SHP77 (cell line): ENCODE measurements around the gene ANKH.

Experiments
- DNase-seq, 2 experiments: peaks; one replicate each; lab custom pipeline; 2025; lab: John Stamatoyannopoulos, UW

The ANKH gene

GRCh38 chr5:14790220-14790619 is 81.4 kb downstream of the ANKH start:
- no peak for DNase-seq

DNA sequence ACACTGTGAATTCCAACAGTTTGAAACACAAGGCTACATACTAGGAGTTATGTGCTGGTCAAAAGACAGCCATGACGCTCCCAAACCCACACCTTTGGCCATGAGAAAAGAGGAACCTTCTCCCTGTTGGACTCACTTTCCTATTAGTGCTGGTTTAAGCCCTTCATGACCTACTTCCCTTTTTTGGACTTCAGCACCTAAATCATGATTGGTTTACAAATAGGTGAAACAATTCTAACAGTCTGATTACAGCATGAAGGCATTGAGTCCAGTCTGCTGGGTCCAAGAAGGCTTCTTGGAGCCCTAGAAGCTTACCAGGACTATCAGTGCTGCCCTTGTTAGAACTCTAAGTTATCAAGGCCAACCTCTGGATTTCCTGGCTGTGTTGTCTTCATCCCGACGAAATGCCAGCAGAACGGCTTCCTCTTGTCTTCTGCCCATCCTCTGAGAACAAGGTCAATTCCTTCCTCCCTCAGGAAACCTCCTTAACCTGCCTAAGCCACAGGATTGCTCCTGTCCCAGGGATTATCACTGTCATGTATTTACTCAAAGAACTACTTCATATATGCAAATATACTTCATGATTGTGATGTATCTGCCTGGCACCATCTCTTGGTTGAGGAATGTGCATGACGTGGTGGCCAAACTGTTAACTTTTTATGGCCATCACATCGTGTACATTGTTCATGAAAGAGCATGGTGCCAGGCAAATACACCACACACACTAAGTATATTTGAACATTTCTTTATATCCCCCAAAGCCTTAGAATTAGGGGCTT is 83.6 kb downstream of the ANKH start:
- DNase-seq, result no peak

DNA sequence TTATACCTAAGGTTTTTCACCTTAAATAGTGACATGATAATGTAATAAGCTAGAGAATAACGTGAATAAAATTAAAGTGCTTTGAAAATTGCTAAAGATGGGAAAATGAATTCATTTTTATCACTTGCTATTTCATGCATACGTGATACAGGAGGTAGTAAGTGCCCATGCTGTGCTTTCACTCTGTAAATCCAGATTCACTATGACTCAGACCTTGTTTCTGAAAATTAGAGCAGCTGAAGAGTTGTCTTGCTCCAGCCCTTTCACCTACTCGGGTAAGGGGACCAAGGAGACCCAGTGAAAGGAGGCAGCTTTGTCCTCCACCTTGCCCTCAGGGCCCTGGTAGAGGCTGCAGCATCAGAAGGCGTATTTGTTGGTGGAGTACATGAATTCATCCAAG is 87.9 kb downstream of the ANKH start:
- no peak for DNase-seq

DNA sequence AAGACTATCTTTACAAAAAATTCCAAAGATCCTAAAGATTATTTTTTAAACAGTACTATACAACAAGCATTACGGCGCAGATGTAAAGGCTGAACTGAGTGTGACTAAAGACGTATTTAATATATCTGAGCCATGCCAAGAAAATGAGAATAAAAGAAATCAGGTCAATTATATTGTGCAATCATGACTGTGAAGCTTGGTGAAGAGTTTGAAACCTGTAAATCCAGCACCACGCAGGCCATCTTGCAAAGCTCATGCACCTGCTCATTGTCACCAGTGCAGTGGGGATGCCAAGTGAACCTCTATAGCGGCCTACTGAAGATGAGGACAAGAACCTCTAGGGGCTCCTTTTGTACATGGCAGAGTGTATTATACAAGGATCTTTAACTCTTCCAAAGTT is 89.0 kb downstream of the ANKH start:
- DNase-seq, result no peak

DNA sequence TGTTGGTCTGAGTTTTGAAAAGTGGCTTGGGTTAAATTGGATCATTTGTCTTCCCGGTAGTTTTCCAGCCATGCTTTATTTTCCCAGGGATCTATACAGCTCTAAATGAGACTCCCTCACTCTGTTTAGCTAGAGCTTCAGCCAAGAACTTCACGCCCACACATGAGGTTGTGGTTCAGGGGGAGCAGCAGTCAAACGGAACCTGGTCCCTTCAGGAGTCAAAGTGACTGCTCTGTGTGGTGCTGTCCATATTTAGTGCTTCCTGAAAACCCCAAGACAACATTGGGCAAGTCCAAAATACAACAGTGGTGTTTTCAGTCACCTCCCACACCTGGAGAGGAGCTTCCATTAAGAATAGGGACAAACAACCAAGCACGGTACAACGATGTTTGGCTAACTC is 90.5 kb downstream of the ANKH start:
- no peak for DNase-seq

- DNase-seq, result peak in 1 of 2 experiments; percentile 24
These were observed 91.6 kb downstream of the ANKH start for GRCh38 chr5:14779975-14780374.

DNA sequence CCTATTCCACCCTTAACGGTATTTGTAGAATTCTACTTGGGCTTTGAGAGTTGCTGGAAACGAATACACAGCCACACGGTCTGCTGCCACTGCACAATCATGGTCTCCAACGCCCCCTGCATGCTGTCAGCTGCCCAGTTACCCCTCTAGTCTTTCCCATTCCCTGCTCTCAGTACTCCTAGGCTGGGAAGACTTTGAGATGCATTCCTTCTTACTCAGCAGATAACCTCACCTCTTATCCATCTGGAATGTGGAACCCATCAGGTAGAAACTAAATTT is 92.8 kb downstream of the ANKH start:
- DNase-seq, result no peak

DNA sequence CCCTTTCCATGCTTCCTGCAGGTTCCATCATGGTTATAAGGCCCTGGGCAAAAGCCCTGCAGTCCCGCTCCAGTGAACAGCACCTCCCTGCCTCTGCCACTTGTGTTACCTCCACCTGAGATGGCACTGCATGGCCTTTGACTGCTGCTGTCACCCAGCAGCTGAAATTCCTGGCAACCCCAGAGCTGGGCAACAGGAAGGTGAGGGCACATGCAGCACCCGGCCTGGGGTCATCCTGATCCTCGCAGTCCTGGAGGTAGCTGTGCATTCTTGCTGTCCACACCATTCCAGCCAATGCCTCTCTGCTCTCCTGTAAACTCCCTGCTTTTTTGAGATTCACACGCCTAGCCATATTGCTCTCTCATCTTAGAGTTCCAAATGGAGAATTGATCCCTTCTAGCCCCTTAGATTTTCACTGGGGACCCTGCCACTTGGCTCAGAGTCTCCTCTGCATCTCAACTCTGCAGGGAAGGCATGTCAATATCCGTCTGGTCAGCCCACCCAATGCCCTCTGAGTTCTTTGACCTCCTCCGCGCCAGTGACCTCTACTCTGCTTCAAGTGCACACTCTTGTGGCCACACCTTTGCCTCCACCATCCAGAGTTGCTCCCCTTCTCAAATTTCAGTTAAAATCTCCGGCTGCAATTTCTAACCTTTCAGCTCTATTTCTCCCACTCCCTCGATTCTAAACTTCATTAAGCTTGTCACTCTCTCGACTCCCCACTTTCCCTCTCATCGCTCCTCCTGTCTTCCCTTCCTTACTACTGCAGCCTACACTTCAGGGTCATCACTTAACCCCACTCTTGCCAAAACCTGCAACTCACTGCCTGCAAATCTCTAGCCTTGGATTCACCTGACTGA is 93.4 kb downstream of the ANKH start:
- no peak for DNase-seq

DNA sequence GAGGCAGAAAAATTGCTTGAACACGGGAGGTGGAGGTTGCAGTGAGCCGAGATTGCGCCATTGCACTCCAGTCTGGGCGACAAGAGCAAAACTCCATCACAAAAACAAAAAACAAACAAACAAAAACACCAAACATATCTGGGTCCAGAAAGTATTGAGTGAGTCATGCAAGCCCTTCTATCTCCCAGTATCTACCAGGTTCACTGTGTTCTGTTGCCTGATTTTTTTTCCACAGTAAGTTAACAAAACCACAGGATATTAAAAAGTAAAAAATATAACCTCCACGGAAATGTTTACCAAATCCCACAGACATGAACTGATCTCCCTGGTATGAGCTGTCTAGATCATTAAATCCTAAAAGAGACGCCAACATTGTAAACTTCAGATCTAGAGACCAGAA is 94.4 kb downstream of the ANKH start:
- no peak for DNase-seq

DNA sequence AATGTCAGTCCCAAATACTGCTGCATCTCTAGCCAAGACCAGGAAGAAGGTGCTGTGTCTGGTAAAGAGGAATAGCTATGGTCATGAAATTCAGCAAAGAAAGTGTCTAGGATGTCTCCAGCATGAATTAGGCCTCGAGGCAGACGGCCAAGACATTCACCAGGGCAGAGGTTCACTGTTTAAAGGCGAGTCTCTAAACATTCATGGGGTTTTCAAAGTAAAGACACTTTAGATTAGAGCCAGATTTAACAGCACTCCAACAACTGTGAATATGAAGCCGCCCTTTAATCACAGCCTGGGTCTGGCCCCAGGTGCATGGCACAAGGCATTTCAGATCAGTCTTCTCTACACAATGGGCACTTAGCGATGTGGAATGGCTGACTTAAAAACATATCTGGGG is 95.0 kb downstream of the ANKH start:
- DNase-seq, result no peak

GRCh38 chr5:14775857-14776256 is 95.7 kb downstream of the ANKH start:
- DNase-seq, result no peak

DNA sequence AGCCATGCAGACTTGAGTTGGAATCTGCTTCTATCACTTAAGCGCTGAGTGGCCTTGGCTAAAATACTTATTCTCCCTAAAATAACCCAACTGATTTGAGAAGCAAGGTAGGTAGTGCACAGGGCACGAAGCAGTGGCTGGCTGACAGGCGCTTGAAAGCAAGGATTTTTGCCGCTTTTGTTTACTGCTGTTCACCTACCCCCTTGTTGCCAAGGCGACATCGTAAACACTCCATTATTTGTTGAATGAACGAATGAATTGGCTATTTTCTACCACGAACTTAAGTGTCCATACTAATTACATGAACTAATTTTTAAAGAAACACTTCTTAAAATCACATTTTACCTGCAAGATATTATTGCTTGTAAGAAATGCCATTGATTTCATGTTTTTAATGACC is 98.0 kb downstream of the ANKH start:
- DNase-seq, result peak in 1 of 2 experiments; percentile 22

DNA sequence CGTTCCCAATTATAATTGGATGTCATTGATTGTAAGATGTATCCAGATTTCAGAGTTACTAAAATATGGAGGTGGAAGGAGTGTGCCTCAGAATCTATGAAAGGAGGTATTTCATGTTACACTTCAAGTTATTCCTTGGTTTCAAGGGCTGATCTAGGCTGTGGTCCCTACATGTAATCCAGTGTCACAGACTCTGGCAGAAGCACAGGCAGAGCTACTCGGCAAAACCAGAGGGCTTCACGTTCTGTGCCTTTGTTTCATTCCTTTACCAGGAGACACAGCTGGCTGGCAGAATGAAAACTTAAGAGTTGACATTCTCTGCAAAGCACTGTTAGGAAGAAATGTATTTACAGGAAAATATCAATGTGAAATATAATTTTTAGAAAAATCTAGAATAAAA is 99.6 kb downstream of the ANKH start:
- DNase-seq, result no peak

DNA sequence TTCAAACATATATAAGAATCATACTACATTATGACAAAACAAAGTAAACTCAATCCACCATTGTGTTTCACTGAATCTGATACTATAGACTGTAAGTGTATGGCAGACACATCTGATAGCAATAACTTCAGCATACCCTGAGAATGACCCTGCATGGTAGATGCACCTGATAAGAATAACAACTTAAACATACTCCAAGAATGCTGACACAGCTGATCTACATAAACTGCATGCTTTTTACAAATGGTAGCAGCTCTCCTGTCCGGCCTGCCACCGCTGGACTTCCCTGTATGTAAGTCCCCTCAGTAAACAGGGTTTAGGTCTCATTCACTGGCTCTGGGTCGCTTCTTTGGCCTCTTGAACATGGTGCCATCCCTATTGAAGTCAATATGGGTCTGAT is 100.4 kb downstream of the ANKH start:
- no peak for DNase-seq

- DNase-seq, result no peak
These were observed 102.8 kb downstream of the ANKH start for GRCh38 chr5:14768508-14769365.

- peak in 1 of 2 experiments; percentile 10 for DNase-seq
These were observed 103.7 kb downstream of the ANKH start for GRCh38 chr5:14767735-14768507.

GRCh38 chr5:14767053-14767452 is 104.5 kb downstream of the ANKH start:
- DNase-seq, result no peak

GRCh38 chr5:14766584-14766983 is 105.0 kb downstream of the ANKH start:
- DNase-seq, result no peak

GRCh38 chr5:14765587-14765986 is 106.0 kb downstream of the ANKH start:
- no peak for DNase-seq

DNA sequence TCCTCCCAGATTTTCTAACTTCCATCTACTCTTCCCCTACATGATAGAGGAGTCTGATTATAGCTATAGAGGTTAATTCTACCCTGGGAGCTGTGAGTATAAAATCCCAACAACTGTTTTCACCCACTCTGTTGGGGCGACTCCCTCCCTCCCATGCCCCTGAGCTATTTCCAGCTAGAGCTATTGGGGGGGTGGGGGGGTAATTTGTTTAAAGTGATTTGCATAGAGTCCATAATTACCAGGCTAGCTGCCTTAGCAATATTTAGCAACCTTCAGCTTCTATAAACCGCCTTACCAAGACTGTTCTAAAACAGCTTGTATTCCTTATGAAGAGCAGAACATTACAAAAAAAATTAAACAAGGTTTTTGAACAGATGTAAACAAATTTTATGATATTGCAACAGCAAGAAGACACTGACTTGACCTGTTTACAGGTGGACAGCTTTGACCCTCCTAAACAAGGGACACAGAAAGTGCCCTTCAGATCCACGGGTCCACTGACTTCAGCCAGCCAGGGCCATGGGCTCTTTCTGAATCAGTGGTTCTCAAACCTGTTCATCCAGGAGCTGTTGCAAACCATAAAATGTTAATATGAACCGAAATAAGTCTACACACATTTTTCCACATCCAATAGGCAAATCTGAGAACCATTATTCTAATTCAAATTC is 108.9 kb downstream of the ANKH start:
- DNase-seq, result no peak

- DNase-seq, result no peak
These were observed 111.0 kb downstream of the ANKH start for GRCh38 chr5:14760548-14761002.
